Smooth muscle cell (in vitro differentiated cells): ENCODE results near the gene CASP12. TPM values are rescaled to one million over a fixed set of nuclear protein-coding genes. Genes with fewer than 3 reads are reported as not detected.

Experiments
- DNase-seq: peaks from one replicate; lab custom pipeline; 2025; ENCODE audit not compliant: unreplicated experiment; lab: John Stamatoyannopoulos, UW
- H2AFZ ChIP-seq: fragments of 200-600 bp; sonication (generic); 2 replicates; pipeline ENCODE4 v1.6.0; 2016; ENCODE audit warnings: antibody characterized with exemption, low read depth, mild to moderate bottlenecking
- H3F3A ChIP-seq: fragments of 200-600 bp; sonication (generic); 2 replicates; pipeline ENCODE4 v1.6.0; 2017; ENCODE audit warnings: antibody characterized with exemption, low read depth
- H3K27ac ChIP-seq: fragments of 200-600 bp; sonication (generic); 2 replicates; pipeline ENCODE4 v1.5.1; 2016; ENCODE audit warnings: low read depth, mild to moderate bottlenecking
- H3K27me3 ChIP-seq: fragments of 200-600 bp; sonication (generic); 2 replicates; pipeline ENCODE4 v1.6.1; 2016; ENCODE audit warnings: low read depth, mild to moderate bottlenecking
- H3K36me3 ChIP-seq: fragments of 200-600 bp; sonication (generic); 2 replicates; pipeline ENCODE4 v1.5.1; 2016; ENCODE audit warnings: low read depth
- H3K4me1 ChIP-seq: fragments of 200-600 bp; sonication (generic); 2 replicates; pipeline ENCODE4 v1.5.1; 2016; ENCODE audit warnings: low read depth
- H3K4me2 ChIP-seq: fragments of 200-600 bp; sonication (generic); 2 replicates; pipeline ENCODE4 v1.6.0; 2016; ENCODE audit warnings: mild to moderate bottlenecking
- H3K4me3 ChIP-seq: fragments of 200-600 bp; sonication (generic); 2 replicates; pipeline ENCODE4 v1.5.1; 2016; ENCODE audit warnings: mild to moderate bottlenecking
- H3K79me2 ChIP-seq: fragments of 200-600 bp; sonication (generic); 2 replicates; pipeline ENCODE4 v1.6.0; 2016; ENCODE audit warnings: low read depth, mild to moderate bottlenecking
- H3K9ac ChIP-seq: fragments of 200-600 bp; sonication (generic); 2 replicates; pipeline ENCODE4 v1.6.0; 2016; ENCODE audit warnings: low read depth
- H3K9me3 ChIP-seq: fragments of 200-600 bp; sonication (generic); replicated peaks from 2 replicates; pipeline ENCODE4 v1.5.1; 2016; ENCODE audit warnings: low read depth
- H4K20me1 ChIP-seq: fragments of 200-600 bp; sonication (generic); 2 replicates; pipeline ENCODE4 v1.6.0; 2016; ENCODE audit warnings: low read depth
- WGBS: methylation state at CpG from one replicate; pipeline ENCODE4 v1.1.7; 2016; ENCODE audit warnings: low lambda C conversion rate; 5-methylcytosine and 5-hydroxymethylcytosine counted together
- polyA plus RNA-seq: library from polyadenylated mRNA; unstranded; fragments of >200 nt; fragmentation: Nextera tagmentation; extraction: Ambion mirVana; gene quantifications from 2 replicates; pipeline ENCODE4 v1.2.1, GENCODE V29; 2016
- total RNA-seq: library from RNA; depleted of rRNA; stranded (reverse); fragments of >200 nt; gene quantifications from 2 replicates; pipeline ENCODE4 v1.2.3, GENCODE V29; 2014
- TF ChIP-seq, protein P1 (sequence below): fragments of 200-600 bp; sonication (generic); IDR thresholded peaks from 2 replicates; pipeline ENCODE4 v1.5.1; 2017; ENCODE audit warnings: borderline replicate concordance, mild to moderate bottlenecking, antibody characterized with exemption; ENCODE audit not compliant: insufficient read depth, poor library complexity, severe bottlenecking

Gene CASP12
- total and polyA plus RNA-seq, 2 experiments from 2014 or later: 0.23 TPM; not detected in 1

DNA sequence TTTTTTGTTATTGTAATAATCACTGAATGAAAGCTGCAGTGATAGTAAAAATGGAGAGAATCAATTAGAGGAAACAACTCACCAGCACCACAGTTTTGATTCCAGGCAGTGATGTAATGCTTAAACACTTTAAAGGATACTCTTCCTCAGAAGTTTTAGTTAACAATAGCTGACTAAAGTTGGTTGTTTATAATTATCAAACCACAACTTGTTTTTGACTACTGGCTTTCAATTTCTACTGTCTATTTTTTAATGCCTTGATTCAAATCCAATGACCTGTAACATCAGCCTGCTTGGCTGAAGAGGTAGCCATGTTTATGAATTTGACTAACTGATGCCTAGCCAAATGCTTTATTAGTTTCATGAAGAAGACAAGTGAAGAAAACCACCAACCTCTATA is 18.2 kb upstream of the CASP12 start:
- TF ChIP-seq, protein P1, sequence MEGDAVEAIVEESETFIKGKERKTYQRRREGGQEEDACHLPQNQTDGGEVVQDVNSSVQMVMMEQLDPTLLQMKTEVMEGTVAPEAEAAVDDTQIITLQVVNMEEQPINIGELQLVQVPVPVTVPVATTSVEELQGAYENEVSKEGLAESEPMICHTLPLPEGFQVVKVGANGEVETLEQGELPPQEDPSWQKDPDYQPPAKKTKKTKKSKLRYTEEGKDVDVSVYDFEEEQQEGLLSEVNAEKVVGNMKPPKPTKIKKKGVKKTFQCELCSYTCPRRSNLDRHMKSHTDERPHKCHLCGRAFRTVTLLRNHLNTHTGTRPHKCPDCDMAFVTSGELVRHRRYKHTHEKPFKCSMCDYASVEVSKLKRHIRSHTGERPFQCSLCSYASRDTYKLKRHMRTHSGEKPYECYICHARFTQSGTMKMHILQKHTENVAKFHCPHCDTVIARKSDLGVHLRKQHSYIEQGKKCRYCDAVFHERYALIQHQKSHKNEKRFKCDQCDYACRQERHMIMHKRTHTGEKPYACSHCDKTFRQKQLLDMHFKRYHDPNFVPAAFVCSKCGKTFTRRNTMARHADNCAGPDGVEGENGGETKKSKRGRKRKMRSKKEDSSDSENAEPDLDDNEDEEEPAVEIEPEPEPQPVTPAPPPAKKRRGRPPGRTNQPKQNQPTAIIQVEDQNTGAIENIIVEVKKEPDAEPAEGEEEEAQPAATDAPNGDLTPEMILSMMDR: no peak
- Histone ChIP-seq H2AFZ (no peak overlapping the region), H3K27me3 (no peaks in the 10 kb centered on the region), H3F3A (no peaks in the 10 kb centered on the region), H3K9ac (no peak overlapping the region), H4K20me1 (no peaks in the 10 kb centered on the region), H3K4me3 (no peak overlapping the region), H3K27ac (no peak overlapping the region), H3K36me3 (no peaks in the 10 kb centered on the region), H3K4me2 (no peak overlapping the region), H3K9me3 (no peaks in the 10 kb centered on the region), H3K79me2 (no peaks in the 10 kb centered on the region), H3K4me1 (no peaks in the 10 kb centered on the region)
- no peak for DNase-seq

DNA sequence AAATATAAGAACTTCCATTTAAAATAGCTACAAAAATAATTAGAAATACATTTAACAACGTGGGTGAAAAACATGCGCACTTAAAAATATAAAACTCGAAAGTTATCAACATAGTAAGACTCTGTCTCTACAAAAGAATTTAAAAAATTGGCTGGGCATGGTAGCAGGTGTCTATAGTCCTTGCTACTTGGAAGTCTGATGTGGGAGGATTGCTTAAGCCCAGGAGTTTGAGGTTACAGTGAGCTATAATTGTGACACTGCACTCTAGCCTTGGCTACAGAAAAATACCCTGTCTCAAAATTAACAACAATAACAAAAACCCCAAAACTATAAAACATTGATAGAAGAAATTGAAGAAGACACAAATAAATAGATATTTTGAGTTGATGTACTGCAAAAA is 13.8 kb upstream of the CASP12 start:
- Histone ChIP-seq H3K9me3 (no peaks in the 10 kb centered on the region), H3K4me1 (no peaks in the 10 kb centered on the region), H3F3A (no peaks in the 10 kb centered on the region), H3K4me2 (no peak overlapping the region), H3K4me3 (no peak overlapping the region), H3K27me3 (no peaks in the 10 kb centered on the region), H3K9ac (no peak overlapping the region), H2AFZ (no peak overlapping the region), H3K79me2 (no peaks in the 10 kb centered on the region), H4K20me1 (no peaks in the 10 kb centered on the region), H3K27ac (no peak overlapping the region), H3K36me3 (no peaks in the 10 kb centered on the region)
- TF ChIP-seq, protein P1: no peak
- no peak for DNase-seq
- 86% methylated on average over 3 of the region's 3 CpGs for WGBS

DNA sequence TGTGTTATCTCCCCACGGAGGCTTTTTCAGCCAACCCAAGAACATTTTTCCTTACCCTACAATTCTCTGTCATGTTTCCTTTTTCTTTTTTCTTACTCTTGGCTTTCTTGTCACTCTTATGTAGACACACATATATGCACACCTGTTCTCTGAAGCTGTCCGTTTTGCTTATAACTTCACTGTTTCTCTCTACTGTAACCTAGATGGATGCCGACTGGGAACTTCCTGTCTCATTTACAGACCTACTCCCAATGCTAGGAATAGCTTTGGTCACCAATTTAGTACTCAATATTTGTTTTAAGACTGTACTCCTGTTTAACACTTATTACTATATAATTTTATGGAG is 9.9 kb upstream of the CASP12 start:
- Histone ChIP-seq H3K27ac (no peak overlapping the region), H3K4me1 (no peaks in the 10 kb centered on the region), H3K4me2 (no peak overlapping the region), H3F3A (no peaks in the 10 kb centered on the region), H3K79me2 (no peaks in the 10 kb centered on the region), H3K9me3 (no peaks in the 10 kb centered on the region), H2AFZ (no peak overlapping the region), H3K27me3 (no peaks in the 10 kb centered on the region), H3K36me3 (no peaks in the 10 kb centered on the region), H4K20me1 (no peaks in the 10 kb centered on the region), H3K9ac (no peak overlapping the region), H3K4me3 (no peak overlapping the region)
- DNase-seq: no peak
- 90% methylated on average over 3 of the region's 3 CpGs for WGBS
- TF ChIP-seq, protein P1: no peak

DNA sequence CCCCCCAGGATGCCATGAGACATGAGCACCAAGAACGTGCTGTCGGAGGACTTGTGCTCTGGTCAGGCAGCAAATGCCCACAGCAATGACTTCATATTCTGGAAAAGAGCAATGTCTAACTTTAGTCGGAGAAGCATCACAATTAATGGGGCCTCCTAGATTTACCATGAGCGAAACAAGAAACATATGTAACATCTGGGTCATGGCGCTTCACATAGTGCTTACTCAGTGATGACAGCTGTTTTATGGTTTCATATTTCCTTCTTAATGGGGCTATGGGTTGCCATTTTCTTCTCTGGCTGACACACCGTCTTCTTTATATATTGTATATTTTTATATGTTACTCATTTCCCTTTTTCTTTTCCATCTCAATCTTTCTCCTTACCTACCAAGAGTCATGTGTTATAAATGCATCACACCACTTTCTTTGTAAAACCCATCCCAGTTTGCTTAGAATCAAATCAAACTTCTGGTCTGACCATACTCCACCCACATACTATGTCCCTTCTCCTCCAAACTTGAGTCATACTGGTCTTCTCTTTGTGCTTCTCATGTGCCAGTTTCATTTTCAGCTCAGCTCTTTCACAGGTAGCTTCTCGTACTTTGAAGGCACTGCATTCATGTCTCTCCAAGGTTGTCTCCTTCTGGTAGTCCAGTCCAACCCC is 9.4 kb upstream of the CASP12 start:
- no peaks in the 10 kb centered on the region for H3K27me3 ChIP-seq
- H3F3A ChIP-seq: no peaks in the 10 kb centered on the region
- no peak overlapping the region for H3K9ac ChIP-seq
- TF ChIP-seq, protein P1: no peak
- H4K20me1 ChIP-seq: no peaks in the 10 kb centered on the region
- H2AFZ ChIP-seq: no peak overlapping the region
- no peak overlapping the region for H3K27ac ChIP-seq
- WGBS: 81% methylated on average over 7 of the region's 7 CpGs
- H3K4me3 ChIP-seq: no peak overlapping the region
- H3K36me3 ChIP-seq: no peaks in the 10 kb centered on the region
- DNase-seq: no peak
- no peaks in the 10 kb centered on the region for H3K79me2 ChIP-seq
- H3K9me3 ChIP-seq: no peaks in the 10 kb centered on the region
- H3K4me1 ChIP-seq: no peaks in the 10 kb centered on the region
- no peak overlapping the region for H3K4me2 ChIP-seq
